Osteoblast (primary cell): ENCODE data around the gene SOCS2. TPM values are rescaled to one million over a fixed set of nuclear protein-coding genes. Genes with fewer than 3 reads are reported as not detected.

Experiments used
- DNase-seq: peaks from one replicate; pipeline ENCODE4 v3.0.0; 2011; ENCODE audit warnings: low spot score, mixed read lengths; ENCODE audit not compliant: insufficient read length; ENCODE audit errors: missing footprints
- H2AFZ ChIP-seq: 2 replicates; pipeline ENCODE4 v1.6.0; 2011; ENCODE audit warnings: mild to moderate bottlenecking, low read length
- H3K27ac ChIP-seq: 2 replicates; pipeline ENCODE4 v1.5.1; 2011; ENCODE audit warnings: mild to moderate bottlenecking, low read depth, low read length, moderate library complexity
- H3K27me3 ChIP-seq: 2 replicates; pipeline ENCODE4 v1.6.0; 2012; ENCODE audit warnings: mild to moderate bottlenecking, control low read depth, inconsistent platforms, low read length, moderate library complexity; ENCODE audit not compliant: insufficient read depth
- H3K36me3 ChIP-seq: 2 replicates; pipeline ENCODE4 v1.5.1; 2011; ENCODE audit warnings: mild to moderate bottlenecking, low read length, control low read depth, moderate library complexity; ENCODE audit not compliant: insufficient read depth
- H3K4me1 ChIP-seq: 2 replicates; pipeline ENCODE4 v1.5.1; 2011; ENCODE audit warnings: mild to moderate bottlenecking, low read length, control low read depth, moderate library complexity; ENCODE audit not compliant: insufficient read depth
- H3K4me2 ChIP-seq: 2 replicates; pipeline ENCODE4 v1.6.0; 2011; ENCODE audit warnings: mild to moderate bottlenecking, low read length; ENCODE audit not compliant: insufficient read depth
- H3K4me3 ChIP-seq: fragments of 200-600 bp; sonication (generic); 3 replicates; pipeline ENCODE4 v1.5.1; 2012; ENCODE audit warnings: mild to moderate bottlenecking, low read length, inconsistent platforms; ENCODE audit not compliant: insufficient read depth
- H3K79me2 ChIP-seq: 2 replicates; pipeline ENCODE4 v1.6.0; 2012; ENCODE audit warnings: mild to moderate bottlenecking, low read length, control low read depth, inconsistent platforms; ENCODE audit not compliant: insufficient read depth
- H3K9me3 ChIP-seq: 2 replicates; pipeline ENCODE4 v1.5.1; 2011; ENCODE audit warnings: low read depth, low read length, control low read depth
- H4K20me1 ChIP-seq: 2 replicates; pipeline ENCODE4 v1.6.0; 2012; ENCODE audit warnings: mild to moderate bottlenecking, low read length, control low read depth; ENCODE audit not compliant: insufficient read depth
- total RNA-seq: library from RNA; depleted of rRNA; stranded (reverse); fragments of >200 nt; gene quantifications from 2 replicates; pipeline ENCODE4 v1.2.3, GENCODE V29; 2012
- TF ChIP-seq, protein P1 (sequence below): IDR thresholded peaks from 2 replicates; pipeline ENCODE4 v1.5.1; 2011; ENCODE audit warnings: mild to moderate bottlenecking, low read depth, low read length, moderate library complexity; ENCODE audit errors: extremely low read depth

SOCS2 gene
- total RNA-seq, 1 donor = 32.6 TPM

DNA sequence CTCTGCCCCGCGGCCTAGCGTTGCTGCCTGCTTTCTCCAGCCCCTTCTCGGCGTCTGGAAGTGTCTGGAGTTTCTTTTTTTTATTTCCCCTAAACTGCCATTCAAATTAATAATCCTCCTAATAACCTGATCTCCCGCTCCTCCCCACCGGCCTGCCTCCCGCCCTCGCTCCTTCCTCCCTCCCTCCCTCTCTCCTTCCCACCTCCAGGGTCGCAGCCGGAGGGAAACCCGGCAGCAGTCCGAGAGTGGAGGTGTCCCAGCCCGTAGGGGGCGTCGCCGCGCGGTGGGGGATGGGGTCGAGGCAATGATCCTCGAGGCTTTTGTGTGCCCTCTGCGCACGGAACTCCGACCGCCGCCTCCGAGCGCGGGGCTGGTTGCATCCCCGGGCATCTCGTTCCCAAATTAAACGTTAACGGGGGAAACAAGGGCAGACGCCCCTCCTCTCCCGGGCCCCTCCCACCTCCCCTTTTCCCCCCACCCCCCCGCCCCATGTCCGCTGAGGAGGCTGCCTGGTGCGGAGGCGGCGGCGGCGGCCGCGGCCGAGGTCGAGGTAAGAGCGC, 1.0 kb upstream of the SOCS2 start:
- DNase-seq = peak; percentile 88
- Histone ChIP-seq H3K27me3 (no peaks in the 10 kb centered on the region), H3K79me2 (peaks cover 18% of the 10 kb centered on the region), H2AFZ (peak overlapping the region; percentile 62), H3K4me1 (peaks cover 11% of the 10 kb centered on the region), H3K27ac (peak overlapping the region; percentile 74), H3K4me2 (peak overlapping the region; percentile 96), H4K20me1 (peaks cover 4% of the 10 kb centered on the region), H3K4me3 (peak overlapping the region; percentile 91), H3K36me3 (peaks cover 4% of the 10 kb centered on the region), H3K9me3 (no peaks in the 10 kb centered on the region)
- TF ChIP-seq, protein P1, sequence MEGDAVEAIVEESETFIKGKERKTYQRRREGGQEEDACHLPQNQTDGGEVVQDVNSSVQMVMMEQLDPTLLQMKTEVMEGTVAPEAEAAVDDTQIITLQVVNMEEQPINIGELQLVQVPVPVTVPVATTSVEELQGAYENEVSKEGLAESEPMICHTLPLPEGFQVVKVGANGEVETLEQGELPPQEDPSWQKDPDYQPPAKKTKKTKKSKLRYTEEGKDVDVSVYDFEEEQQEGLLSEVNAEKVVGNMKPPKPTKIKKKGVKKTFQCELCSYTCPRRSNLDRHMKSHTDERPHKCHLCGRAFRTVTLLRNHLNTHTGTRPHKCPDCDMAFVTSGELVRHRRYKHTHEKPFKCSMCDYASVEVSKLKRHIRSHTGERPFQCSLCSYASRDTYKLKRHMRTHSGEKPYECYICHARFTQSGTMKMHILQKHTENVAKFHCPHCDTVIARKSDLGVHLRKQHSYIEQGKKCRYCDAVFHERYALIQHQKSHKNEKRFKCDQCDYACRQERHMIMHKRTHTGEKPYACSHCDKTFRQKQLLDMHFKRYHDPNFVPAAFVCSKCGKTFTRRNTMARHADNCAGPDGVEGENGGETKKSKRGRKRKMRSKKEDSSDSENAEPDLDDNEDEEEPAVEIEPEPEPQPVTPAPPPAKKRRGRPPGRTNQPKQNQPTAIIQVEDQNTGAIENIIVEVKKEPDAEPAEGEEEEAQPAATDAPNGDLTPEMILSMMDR = peak; percentile 23

DNA sequence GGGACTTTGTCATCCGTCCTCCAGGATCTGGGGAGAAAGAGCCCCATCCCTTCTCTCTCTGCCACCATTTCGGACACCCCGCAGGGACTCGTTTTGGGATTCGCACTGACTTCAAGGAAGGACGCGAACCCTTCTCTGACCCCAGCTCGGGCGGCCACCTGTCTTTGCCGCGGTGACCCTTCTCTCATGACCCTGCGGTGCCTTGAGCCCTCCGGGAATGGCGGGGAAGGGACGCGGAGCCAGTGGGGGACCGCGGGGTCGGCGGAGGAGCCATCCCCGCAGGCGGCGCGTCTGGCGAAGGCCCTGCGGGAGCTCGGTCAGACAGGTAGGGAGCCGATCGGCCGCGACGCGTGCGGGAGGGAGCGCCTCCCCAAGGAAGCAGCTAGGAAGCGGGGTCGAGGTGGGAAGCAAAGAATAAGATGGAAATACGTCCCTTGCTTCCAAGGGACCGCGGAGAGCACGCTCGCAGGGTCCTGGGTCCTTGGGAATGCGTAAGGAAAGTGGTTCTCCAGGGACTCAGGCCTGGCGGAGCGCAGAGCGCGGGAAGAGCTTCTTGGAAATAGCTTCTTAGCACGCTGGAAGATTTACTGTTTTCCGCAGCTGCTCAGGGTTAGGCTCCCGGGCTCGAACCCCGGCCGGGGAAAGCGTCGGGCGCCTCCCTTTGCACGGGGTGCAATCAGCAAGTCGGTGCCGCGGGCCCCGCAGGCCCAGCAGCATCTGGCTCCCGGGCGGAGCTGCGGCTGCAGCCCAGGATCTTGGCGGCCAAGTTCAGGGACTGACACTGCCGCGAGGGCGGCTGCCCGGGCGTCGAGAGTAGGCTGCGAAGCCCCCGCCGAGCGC, 457 bp downstream of the SOCS2 start:
- Histone ChIP-seq H3K27me3 (no peaks in the 10 kb centered on the region), H3K9me3 (no peaks in the 10 kb centered on the region), H2AFZ (peak overlapping the region; percentile 86), H4K20me1 (peaks cover 4% of the 10 kb centered on the region), H3K36me3 (peaks cover 4% of the 10 kb centered on the region), H3K4me1 (peaks cover 11% of the 10 kb centered on the region), H3K79me2 (peaks cover 21% of the 10 kb centered on the region), H3K4me3 (peak overlapping the region; percentile 91), H3K27ac (peak overlapping the region; percentile 13), H3K4me2 (peak overlapping the region; percentile 96)
- DNase-seq = peak; percentile 85
- TF ChIP-seq, protein P1 = no peak

DNA sequence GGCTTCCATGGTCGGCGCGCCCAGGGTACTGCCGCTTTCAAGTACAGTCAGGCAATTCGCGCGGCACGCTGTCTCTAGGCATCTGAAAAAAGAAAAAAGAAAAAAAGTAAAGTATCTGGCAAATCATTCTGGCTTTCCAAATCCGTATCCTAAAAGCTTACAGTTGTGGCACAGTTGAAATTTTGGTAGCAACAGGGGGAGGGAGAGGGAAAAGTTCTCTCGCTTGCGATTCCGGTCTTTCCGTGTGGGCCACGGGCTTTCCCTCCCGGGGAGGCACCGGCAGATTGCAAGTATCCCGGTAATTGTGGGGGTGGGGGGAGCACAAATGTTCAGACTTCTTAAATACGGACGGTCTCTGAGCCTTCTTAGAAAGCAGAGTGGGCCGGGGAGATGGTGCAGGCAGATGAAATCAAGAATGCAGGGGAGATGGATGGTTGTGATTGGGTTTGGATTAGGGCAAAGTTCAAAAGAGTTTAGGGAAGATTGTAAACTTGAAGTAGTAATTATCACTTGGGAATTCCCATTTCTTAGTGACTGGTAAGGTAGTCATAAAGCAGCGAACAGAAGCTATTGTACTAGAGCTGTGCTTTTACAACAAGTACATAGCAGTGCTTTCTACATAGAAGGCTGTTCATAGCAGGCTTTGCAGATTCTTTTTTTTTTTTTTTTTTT, 1.2 kb downstream of the SOCS2 start:
- Histone ChIP-seq H4K20me1 (peaks cover 4% of the 10 kb centered on the region), H3K9me3 (no peaks in the 10 kb centered on the region), H3K79me2 (peaks cover 21% of the 10 kb centered on the region), H3K27ac (peak overlapping the region; percentile 13), H3K27me3 (no peaks in the 10 kb centered on the region), H3K36me3 (peaks cover 4% of the 10 kb centered on the region), H3K4me3 (peak overlapping the region; percentile 91), H3K4me2 (peak overlapping the region; percentile 96), H3K4me1 (peaks cover 11% of the 10 kb centered on the region), H2AFZ (peak overlapping the region; percentile 86)
- TF ChIP-seq, protein P1 = no peak
- DNase-seq = peak; percentile 92

DNA sequence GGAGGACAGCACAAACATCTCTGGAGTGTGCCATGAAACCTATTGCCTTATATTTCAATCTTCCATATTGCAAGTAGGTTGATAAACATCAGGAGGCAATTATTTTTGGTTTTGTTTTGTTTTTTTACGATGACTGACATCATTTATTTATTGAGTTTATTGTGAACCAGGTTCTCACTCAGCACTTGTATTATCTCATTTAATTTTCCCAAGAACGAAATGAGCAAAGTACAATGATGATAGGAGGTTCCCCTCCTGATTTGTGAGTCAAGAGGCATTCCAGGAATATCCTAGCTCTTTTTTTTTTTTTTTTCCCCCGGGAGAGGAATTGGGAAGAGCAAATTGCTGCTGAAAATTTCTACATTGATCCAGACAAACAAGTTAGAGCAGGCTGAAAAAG, 4.7 kb downstream of the SOCS2 start:
- H4K20me1 ChIP-seq = peaks cover 4% of the 10 kb centered on the region
- H3K4me1 ChIP-seq = peaks cover 4% of the 10 kb centered on the region
- H3K79me2 ChIP-seq = peaks cover 19% of the 10 kb centered on the region
- H3K9me3 ChIP-seq = no peaks in the 10 kb centered on the region
- H3K4me2 ChIP-seq = no peak overlapping the region
- H3K27ac ChIP-seq = no peak overlapping the region
- H2AFZ ChIP-seq = no peak overlapping the region
- TF ChIP-seq, protein P1 = no peak
- no peak overlapping the region for H3K4me3 ChIP-seq
- no peaks in the 10 kb centered on the region for H3K27me3 ChIP-seq
- DNase-seq = no peak
- H3K36me3 ChIP-seq = peaks cover 4% of the 10 kb centered on the region
